GM12891 (cell line): ENCODE data around the gene MICALL2.

Experiments used
- PAX5 ChIP-seq: IDR thresholded peaks from 2 replicates; pipeline ENCODE4 v1.6.1; 2011; ENCODE audit warnings: low read length, moderate library complexity, mild to moderate bottlenecking; ENCODE audit not compliant: insufficient read depth, severe bottlenecking
- POLR2A ChIP-seq: IDR thresholded peaks from 2 replicates; pipeline ENCODE4 v1.6.1; 2011; ENCODE audit warnings: low read depth, low read length, control low read depth
- POLR2AphosphoS5 ChIP-seq: IDR thresholded peaks from 2 replicates; pipeline ENCODE4 v1.6.1; 2011; ENCODE audit warnings: low read depth, low read length, control low read depth
- POU2F2 ChIP-seq: IDR thresholded peaks from 2 replicates; pipeline ENCODE4 v1.6.1; 2011; ENCODE audit warnings: low read depth, mild to moderate bottlenecking, control low read depth, low read length, moderate library complexity
- SPI1 ChIP-seq: IDR thresholded peaks from 2 replicates; pipeline ENCODE4 v1.6.1; 2011; ENCODE audit warnings: low read depth, low read length, control low read depth
- TAF1 ChIP-seq: IDR thresholded peaks from 2 replicates; pipeline ENCODE4 v1.6.1; 2011; ENCODE audit warnings: low read depth, low read length, control low read depth

DNA sequence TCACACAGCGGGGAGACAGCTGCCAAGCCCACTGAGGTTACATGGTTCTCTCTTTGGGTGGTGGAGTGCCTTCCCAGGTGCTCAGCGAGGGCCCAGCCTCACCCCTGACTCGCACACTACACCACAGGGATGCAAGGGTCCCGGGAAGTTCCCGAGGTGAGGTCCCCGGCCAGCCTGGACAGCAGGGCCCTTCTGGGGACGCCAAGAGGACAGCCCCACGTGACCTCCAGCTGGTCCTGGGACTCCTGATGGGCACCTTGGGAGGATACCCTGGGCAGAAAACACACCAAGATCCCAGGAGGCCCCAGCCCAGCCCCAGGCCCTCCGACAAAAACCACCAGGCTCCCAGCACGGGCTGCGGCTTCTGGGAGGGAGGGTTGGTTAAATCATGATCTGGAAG is 8.3 kb downstream of the MICALL2 start:
- no peak for TF ChIP-seq POLR2AphosphoS5
- TF ChIP-seq POLR2A = no peak
- no peak for TF ChIP-seq TAF1
- TF ChIP-seq SPI1 = no peak
- no peak for TF ChIP-seq PAX5
- TF ChIP-seq POU2F2 = no peak
